OCI-LY1 (cell line): ENCODE data around the gene FIBP.

Experiments used
- CTCF ChIP-seq: fragments of 200-600 bp; sonication (generic), shearing (Covaris generic); IDR thresholded peaks from 2 replicates; pipeline ENCODE4 v1.5.1; 2017; ENCODE audit warnings: mild to moderate bottlenecking, antibody characterized with exemption, low read length, moderate library complexity, mixed read lengths
- EZH2 ChIP-seq: fragments of 200-600 bp; sonication (generic), shearing (Covaris generic); IDR thresholded peaks from 2 replicates; pipeline ENCODE4 v1.8.0; 2017; ENCODE audit warnings: borderline replicate concordance, mixed run types, mild to moderate bottlenecking, antibody characterized with exemption, low read length, moderate library complexity, mixed read lengths

- TF ChIP-seq CTCF: no peak
- no peak for TF ChIP-seq EZH2
Measured at GRCh38 chr11:65849366-65849765, 38.9 kb downstream of the FIBP start.
